HAP-1 (cell line): Measurements from ENCODE around the gene C1QTNF5.

ENCODE experiments used
- DNase-seq, 2 experiments: peaks; one replicate each; pipeline ENCODE4 v3.0.0-alpha.2; 2016 to 2020; ENCODE audit warnings: low spot score in 2 of 2
- H3K27me3 ChIP-seq: fragments of 250-450 bp; sonication (Bioruptor Pico); 2 replicates; pipeline ENCODE4 v1.5.1; 2020; ENCODE audit warnings: low read depth, mild to moderate bottlenecking, moderate library complexity
- H3K36me3 ChIP-seq: fragments of 250-450 bp; sonication (Bioruptor Pico); replicated peaks from 2 replicates; pipeline ENCODE4 v1.5.1; 2020; ENCODE audit warnings: mild to moderate bottlenecking
- H3K4me1 ChIP-seq: fragments of 250-450 bp; sonication (Bioruptor Pico); 2 replicates; pipeline ENCODE4 v1.5.1; 2020; ENCODE audit warnings: mild to moderate bottlenecking
- H3K4me3 ChIP-seq: fragments of 250-450 bp; sonication (Bioruptor Pico); 2 replicates; pipeline ENCODE4 v1.5.1; 2020; ENCODE audit warnings: mild to moderate bottlenecking, moderate library complexity
- H3K9me3 ChIP-seq: fragments of 250-450 bp; sonication (Bioruptor Pico); 2 replicates; pipeline ENCODE4 v1.5.1; 2020; ENCODE audit warnings: mild to moderate bottlenecking, moderate library complexity
- in situ Hi-C: fragments of 300-500 bp; cut with MboI; formaldehyde crosslinking; loops from 3 replicates; pipeline ENCODE4 v1.14.3; 2020; ENCODE audit warnings: low sequenced_read_pairs, inconsistent platforms, mixed read lengths

Gene C1QTNF5

GRCh38 chr11:119359365-119360214, 18.9 kb upstream of the C1QTNF5 start:
- H3K4me3 ChIP-seq, result no peak overlapping the region
- no peak for DNase-seq
- H3K36me3 ChIP-seq, result peaks cover 15% of the 10 kb centered on the region
- H3K9me3 ChIP-seq, result no peaks in the 10 kb centered on the region
- peaks cover 22% of the 10 kb centered on the region for H3K4me1 ChIP-seq
- no peaks in the 10 kb centered on the region for H3K27me3 ChIP-seq
- in situ Hi-C loops, result no loop called here

- Histone ChIP-seq H3K36me3 (peaks cover 15% of the 10 kb centered on the region), H3K9me3 (no peaks in the 10 kb centered on the region), H3K4me3 (peak overlapping the region; percentile 47), H3K4me1 (peaks cover 27% of the 10 kb centered on the region), H3K27me3 (no peaks in the 10 kb centered on the region)
- DNase-seq, result no peak
- in situ Hi-C loops, result no loop called here
Measured at GRCh38 chr11:119357074-119357473, 16.4 kb upstream of the C1QTNF5 start.

DNA sequence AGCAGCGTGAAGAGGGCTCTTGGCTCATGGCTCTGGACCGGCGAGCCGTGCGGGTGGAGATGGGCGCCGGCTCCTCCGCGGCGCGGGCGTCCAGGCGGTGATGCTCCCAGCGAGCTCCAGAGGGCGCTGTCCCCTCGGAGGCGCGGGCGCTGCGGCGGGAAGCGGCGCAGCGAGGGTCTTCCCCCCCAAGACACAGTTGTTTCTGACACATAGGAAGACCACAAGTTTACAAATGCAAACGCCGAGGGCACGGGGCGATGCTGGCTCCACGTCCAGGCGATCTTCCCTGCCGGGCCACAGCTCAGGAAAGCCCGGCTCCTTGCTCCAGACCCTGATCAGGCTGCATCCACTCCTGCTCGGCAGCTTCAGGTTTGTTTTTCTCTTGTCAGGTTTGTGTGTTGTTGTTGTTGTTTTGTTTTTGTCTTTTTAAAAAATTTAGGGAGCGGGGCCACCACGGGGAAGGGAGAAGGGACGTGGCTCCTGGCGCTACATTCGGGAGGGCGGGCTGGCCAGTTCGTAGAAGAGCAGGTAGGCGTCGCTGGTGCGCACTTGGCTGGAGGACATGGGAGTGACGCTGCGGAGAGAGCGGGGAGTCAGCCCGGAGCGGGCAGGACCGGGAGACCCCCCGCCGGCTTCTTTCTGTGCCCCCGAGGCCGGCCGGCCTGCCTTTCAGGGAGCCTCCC, 15.8 kb upstream of the C1QTNF5 start:
- Histone ChIP-seq H3K4me3 (peak overlapping the region; percentile 47), H3K4me1 (peaks cover 22% of the 10 kb centered on the region), H3K27me3 (no peaks in the 10 kb centered on the region), H3K9me3 (no peaks in the 10 kb centered on the region), H3K36me3 (peaks cover 15% of the 10 kb centered on the region)
- in situ Hi-C loops, result no loop called here
- DNase-seq, result peak; percentile 72 to 92

DNA sequence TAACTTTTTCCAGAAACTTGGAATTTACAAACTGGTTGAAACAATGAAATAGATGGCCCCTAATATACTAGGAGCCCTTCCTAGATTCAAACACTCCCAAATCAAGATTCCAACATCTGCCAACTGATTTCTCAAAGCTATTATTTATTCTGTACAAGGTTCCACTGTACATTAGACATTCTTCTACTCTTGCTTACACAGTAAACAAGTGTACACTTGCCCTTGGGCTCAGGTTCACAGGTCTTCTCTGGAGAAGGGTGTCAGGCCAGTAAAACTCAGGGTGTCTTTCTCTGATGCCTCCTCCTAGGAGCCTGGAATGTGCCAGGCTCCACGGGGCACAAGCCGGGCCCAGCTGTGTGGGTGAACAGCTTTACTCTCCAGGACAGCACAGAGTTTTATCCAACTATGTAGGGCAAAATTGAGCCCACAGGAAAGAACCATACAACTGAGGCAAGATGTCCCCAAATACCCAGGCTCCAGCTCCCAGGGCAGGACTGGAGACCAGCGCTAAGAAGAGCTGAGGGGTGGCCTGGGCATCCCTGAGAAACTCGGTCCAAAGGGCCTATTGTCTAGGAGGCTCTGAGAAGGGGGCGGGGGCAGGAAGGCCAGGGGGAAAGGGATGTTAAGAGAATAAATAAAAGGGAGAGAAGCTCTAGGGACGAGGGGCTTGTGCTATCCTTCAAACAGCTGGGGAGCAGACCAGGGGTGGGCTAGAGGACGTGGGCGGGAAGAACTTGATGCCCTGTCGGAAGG, 14.6 kb upstream of the C1QTNF5 start:
- Histone ChIP-seq H3K27me3 (no peaks in the 10 kb centered on the region), H3K4me1 (peaks cover 14% of the 10 kb centered on the region), H3K4me3 (no peak overlapping the region), H3K9me3 (no peaks in the 10 kb centered on the region), H3K36me3 (peaks cover 15% of the 10 kb centered on the region)
- in situ Hi-C loops, result no loop called here
- no peak for DNase-seq

- in situ Hi-C loops, result no loop called here
- Histone ChIP-seq H3K4me3 (no peak overlapping the region), H3K4me1 (peaks cover 14% of the 10 kb centered on the region), H3K36me3 (peaks cover 3% of the 10 kb centered on the region; the same call in 1 of the 2 replicates), H3K27me3 (no peaks in the 10 kb centered on the region), H3K9me3 (no peaks in the 10 kb centered on the region)
- peak; percentile 78 to 82 for DNase-seq
Measured at GRCh38 chr11:119352857-119353260, 12.2 kb upstream of the C1QTNF5 start.

DNA sequence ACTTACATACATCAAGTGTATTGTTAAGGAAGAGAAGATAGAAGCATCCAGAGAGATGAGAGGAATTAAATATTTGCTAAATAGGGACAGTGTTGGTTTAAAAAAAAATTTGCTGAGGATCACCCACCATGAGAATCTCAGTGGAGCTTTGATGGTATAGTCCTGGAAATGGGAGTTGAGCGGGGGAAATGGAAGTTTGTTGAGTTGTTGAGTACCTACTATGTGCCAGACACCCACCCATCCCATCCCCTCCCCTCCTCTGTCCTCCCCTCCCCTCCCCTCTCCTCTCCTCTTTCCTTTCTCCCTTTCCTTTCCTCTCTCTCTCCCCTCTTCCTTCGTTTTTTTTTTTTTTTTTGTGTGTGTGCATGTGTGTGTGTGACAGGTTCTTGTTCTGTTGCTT, 10.5 kb upstream of the C1QTNF5 start:
- Histone ChIP-seq H3K4me1 (peaks cover 10% of the 10 kb centered on the region), H3K4me3 (no peak overlapping the region), H3K36me3 (no peaks in the 10 kb centered on the region), H3K27me3 (no peaks in the 10 kb centered on the region), H3K9me3 (no peaks in the 10 kb centered on the region)
- in situ Hi-C loops, result no loop called here
- DNase-seq, result no peak

GRCh38 chr11:119350302-119350701, 9.6 kb upstream of the C1QTNF5 start:
- no peak overlapping the region for H3K4me3 ChIP-seq
- DNase-seq, result no peak
- H3K4me1 ChIP-seq, result peaks cover 7% of the 10 kb centered on the region
- H3K27me3 ChIP-seq, result no peaks in the 10 kb centered on the region
- no peaks in the 10 kb centered on the region for H3K36me3 ChIP-seq
- in situ Hi-C loops, result no loop called here
- H3K9me3 ChIP-seq, result no peaks in the 10 kb centered on the region

- H3K4me3 ChIP-seq, result no peak overlapping the region
- no peaks in the 10 kb centered on the region for H3K36me3 ChIP-seq
- in situ Hi-C loops, result no loop called here
- H3K27me3 ChIP-seq, result no peaks in the 10 kb centered on the region
- peaks cover 7% of the 10 kb centered on the region for H3K4me1 ChIP-seq
- no peaks in the 10 kb centered on the region for H3K9me3 ChIP-seq
- DNase-seq, result no peak
Measured at GRCh38 chr11:119347940-119348605, 7.4 kb upstream of the C1QTNF5 start.

GRCh38 chr11:119347242-119347641, 6.6 kb upstream of the C1QTNF5 start:
- H3K4me3 ChIP-seq, result no peak overlapping the region
- H3K36me3 ChIP-seq, result no peaks in the 10 kb centered on the region
- in situ Hi-C loops, result no loop called here
- no peaks in the 10 kb centered on the region for H3K4me1 ChIP-seq
- H3K9me3 ChIP-seq, result no peaks in the 10 kb centered on the region
- no peak for DNase-seq
- no peaks in the 10 kb centered on the region for H3K27me3 ChIP-seq

- Histone ChIP-seq H3K36me3 (no peaks in the 10 kb centered on the region), H3K4me1 (no peaks in the 10 kb centered on the region), H3K4me3 (no peak within 1 kb of the TSS), H3K27me3 (no peaks in the 10 kb centered on the region), H3K9me3 (no peaks in the 10 kb centered on the region)
- DNase-seq, result no peak
- in situ Hi-C loops, result no loop called here
Measured at GRCh38 chr11:119346605-119347004, 5.9 kb upstream of the C1QTNF5 start, which contains the start of gene MFRP. TSS of gene MFRP (minus strand) at chr11:119346705. CDS start at chr11:119346513, 192 bp downstream.

DNA sequence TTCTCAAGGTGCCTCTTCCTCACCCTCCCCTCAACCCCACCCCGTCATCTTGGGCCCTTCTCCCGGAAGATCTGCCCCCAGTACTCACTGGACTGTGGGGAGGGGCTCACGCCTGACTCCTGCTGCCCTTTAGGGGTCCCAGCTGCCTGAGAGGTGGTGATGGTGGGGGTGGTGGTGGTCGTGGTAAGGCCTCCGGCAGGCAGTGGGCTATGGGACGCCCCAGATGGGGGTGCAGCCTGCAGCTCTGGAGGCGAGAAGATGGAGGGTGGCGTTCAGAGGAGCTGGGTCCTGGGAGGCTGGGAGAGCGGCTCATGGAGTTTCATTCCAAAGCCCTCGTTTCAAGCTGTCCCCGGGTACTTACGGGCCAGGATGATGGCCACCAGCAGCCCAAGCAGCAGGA, 5.0 kb upstream of the C1QTNF5 start:
- in situ Hi-C loops, result no loop called here
- Histone ChIP-seq H3K9me3 (no peaks in the 10 kb centered on the region), H3K36me3 (no peaks in the 10 kb centered on the region), H3K27me3 (no peaks in the 10 kb centered on the region), H3K4me3 (no peak overlapping the region), H3K4me1 (no peaks in the 10 kb centered on the region)
- no peak for DNase-seq

- no peak overlapping the region for H3K4me3 ChIP-seq
- no peaks in the 10 kb centered on the region for H3K27me3 ChIP-seq
- no peaks in the 10 kb centered on the region for H3K36me3 ChIP-seq
- H3K4me1 ChIP-seq, result no peaks in the 10 kb centered on the region
- in situ Hi-C loops, result no loop called here
- H3K9me3 ChIP-seq, result no peaks in the 10 kb centered on the region
- DNase-seq, result no peak
Measured at GRCh38 chr11:119344291-119345010, 3.8 kb upstream of the C1QTNF5 start.

GRCh38 chr11:119343726-119344125, 3.0 kb upstream of the C1QTNF5 start:
- H3K36me3 ChIP-seq, result no peaks in the 10 kb centered on the region
- in situ Hi-C loops, result no loop called here
- no peak for DNase-seq
- no peaks in the 10 kb centered on the region; the same call in 1 of the 2 replicates for H3K4me1 ChIP-seq
- no peak overlapping the region for H3K4me3 ChIP-seq
- no peaks in the 10 kb centered on the region for H3K9me3 ChIP-seq
- H3K27me3 ChIP-seq, result no peaks in the 10 kb centered on the region
